Vagina (tissue), 2 donors: ENCODE results near the gene CHMP1B.

Source experiments
- POLR2A ChIP-seq, 2 donors: fragments of 450-650 bp; IDR thresholded peaks; one replicate each; pipeline ENCODE4 v1.6.1; 2017; ENCODE audit warnings: antibody characterized with exemption in 2 of 2, mild to moderate bottlenecking in 2 of 2, moderate library complexity in 2 of 2
- TF ChIP-seq, protein P1 (sequence below), 3 experiments: fragments of 450-650 bp in 2 of 3; fragments of 200-600 bp in 1 of 3; sonication (generic) in 1 of 3; IDR thresholded peaks; one replicate each; pipeline ENCODE4 v1.5.1; 2017 to 2019; ENCODE audit warnings: antibody characterized with exemption in 3 of 3, mild to moderate bottlenecking in 2 of 3, moderate library complexity in 2 of 3

- TF ChIP-seq, protein P1, sequence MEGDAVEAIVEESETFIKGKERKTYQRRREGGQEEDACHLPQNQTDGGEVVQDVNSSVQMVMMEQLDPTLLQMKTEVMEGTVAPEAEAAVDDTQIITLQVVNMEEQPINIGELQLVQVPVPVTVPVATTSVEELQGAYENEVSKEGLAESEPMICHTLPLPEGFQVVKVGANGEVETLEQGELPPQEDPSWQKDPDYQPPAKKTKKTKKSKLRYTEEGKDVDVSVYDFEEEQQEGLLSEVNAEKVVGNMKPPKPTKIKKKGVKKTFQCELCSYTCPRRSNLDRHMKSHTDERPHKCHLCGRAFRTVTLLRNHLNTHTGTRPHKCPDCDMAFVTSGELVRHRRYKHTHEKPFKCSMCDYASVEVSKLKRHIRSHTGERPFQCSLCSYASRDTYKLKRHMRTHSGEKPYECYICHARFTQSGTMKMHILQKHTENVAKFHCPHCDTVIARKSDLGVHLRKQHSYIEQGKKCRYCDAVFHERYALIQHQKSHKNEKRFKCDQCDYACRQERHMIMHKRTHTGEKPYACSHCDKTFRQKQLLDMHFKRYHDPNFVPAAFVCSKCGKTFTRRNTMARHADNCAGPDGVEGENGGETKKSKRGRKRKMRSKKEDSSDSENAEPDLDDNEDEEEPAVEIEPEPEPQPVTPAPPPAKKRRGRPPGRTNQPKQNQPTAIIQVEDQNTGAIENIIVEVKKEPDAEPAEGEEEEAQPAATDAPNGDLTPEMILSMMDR (IDR thresholded peaks at IDR 0.05): no peak
- no peak for TF ChIP-seq POLR2A (IDR thresholded peaks at IDR 0.05)
Observed at GRCh38 chr18:11889284-11889683, 38.1 kb downstream of the CHMP1B start.
